Neuronal stem cell (in vitro differentiated cells): Measurements from ENCODE around the gene LSAMP.

Experiments
- DNase-seq: peaks from one replicate; pipeline ENCODE4 v3.0.0-alpha.2; 2013; ENCODE audit warnings: low spot score
- H2AFZ ChIP-seq: one replicate; pipeline ENCODE4 v1.6.1; 2013; ENCODE audit warnings: mild to moderate bottlenecking, low read length, inconsistent platforms
- H2AK5ac ChIP-seq: 2 replicates; pipeline ENCODE4 v1.6.1; 2013; ENCODE audit warnings: low read depth, mild to moderate bottlenecking, inconsistent platforms, low read length, moderate library complexity, mixed read lengths
- H2BK120ac ChIP-seq: 2 replicates; pipeline ENCODE4 v1.6.1; 2013; ENCODE audit warnings: low read depth, mild to moderate bottlenecking, inconsistent platforms, low read length, moderate library complexity, mixed read lengths
- H2BK12ac ChIP-seq: one replicate; pipeline ENCODE4 v1.6.1; 2013; ENCODE audit warnings: low read length, inconsistent platforms
- H2BK15ac ChIP-seq: 2 replicates; pipeline ENCODE4 v1.6.1; 2013; ENCODE audit warnings: mild to moderate bottlenecking, low read length, inconsistent platforms, mixed read lengths
- H2BK5ac ChIP-seq: one replicate; pipeline ENCODE4 v1.6.1; 2013; ENCODE audit warnings: inconsistent platforms, mild to moderate bottlenecking, low read length, moderate library complexity
- H3K14ac ChIP-seq: one replicate; pipeline ENCODE4 v1.6.1; 2013; ENCODE audit warnings: low read length, inconsistent platforms
- H3K18ac ChIP-seq: 2 replicates; pipeline ENCODE4 v1.6.1; 2013; ENCODE audit warnings: low read length, inconsistent platforms
- H3K23ac ChIP-seq: 2 replicates; pipeline ENCODE4 v1.6.1; 2013; ENCODE audit warnings: low read depth, mild to moderate bottlenecking, mixed read lengths, low read length, inconsistent platforms; ENCODE audit not compliant: poor library complexity
- H3K27ac ChIP-seq: replicated peaks from 3 replicates; pipeline ENCODE4 v1.5.1; 2013; ENCODE audit warnings: low read length, inconsistent platforms
- H3K27me3 ChIP-seq, 3 experiments: 2 replicates each; pipeline ENCODE4 v1.6.1; 2013; ENCODE audit warnings: low read length in 3 of 3, mild to moderate bottlenecking in 2 of 3, inconsistent platforms in 1 of 3, low read depth in 1 of 3, mixed read lengths in 1 of 3, moderate library complexity in 1 of 3; ENCODE audit not compliant: control insufficient read depth in 3 of 3, insufficient read depth in 3 of 3
- H3K36me3 ChIP-seq, 2 donors: replicated peaks in 1 of 2; 2 replicates each; pipeline ENCODE4 v1.6.1; 2013; ENCODE audit warnings: low read length in 2 of 2; ENCODE audit not compliant: control insufficient read depth in 2 of 2, insufficient read depth in 2 of 2
- H3K4ac ChIP-seq: 2 replicates; pipeline ENCODE4 v1.6.1; 2013; ENCODE audit warnings: inconsistent platforms, mild to moderate bottlenecking, low read length, moderate library complexity
- H3K4me1 ChIP-seq, 2 donors: 1 replicate in 1 of 2; 2 replicates in 1 of 2; pipeline ENCODE4 v1.6.1; 2013; ENCODE audit warnings: low read length in 2 of 2, low read depth in 1 of 2; ENCODE audit not compliant: control insufficient read depth in 2 of 2, insufficient read depth in 1 of 2
- H3K4me2 ChIP-seq: one replicate; pipeline ENCODE4 v1.6.1; 2013; ENCODE audit warnings: mild to moderate bottlenecking, low read length, inconsistent platforms; ENCODE audit not compliant: insufficient read depth, poor library complexity, severe bottlenecking
- H3K4me3 ChIP-seq, 2 donors: 2 replicates each; pipeline ENCODE4 v1.5.1; 2013; ENCODE audit warnings: low read length in 2 of 2, mild to moderate bottlenecking in 2 of 2, inconsistent platforms in 1 of 2, moderate library complexity in 1 of 2
- H3K79me1 ChIP-seq: one replicate; pipeline ENCODE4 v1.6.1; 2013; ENCODE audit warnings: low read depth, mild to moderate bottlenecking, inconsistent platforms, low read length, moderate library complexity
- H3K9ac ChIP-seq: one replicate; pipeline ENCODE4 v1.6.1; 2013; ENCODE audit warnings: mild to moderate bottlenecking, low read depth, low read length, inconsistent platforms; ENCODE audit not compliant: poor library complexity
- H3K9me3 ChIP-seq, 2 donors: replicated peaks in 1 of 2; 2 replicates each; pipeline versions ENCODE3 to v1.6.1; 2013; ENCODE audit warnings: low read length in 2 of 2, mild to moderate bottlenecking in 2 of 2, inconsistent platforms in 1 of 2, low read depth in 1 of 2, mixed read lengths in 1 of 2, moderate library complexity in 1 of 2; ENCODE audit not compliant: control insufficient read depth in 2 of 2, insufficient read depth in 1 of 2
- H4K8ac ChIP-seq: one replicate; pipeline ENCODE4 v1.6.1; 2013; ENCODE audit warnings: low read depth, mild to moderate bottlenecking, inconsistent platforms, low read length, moderate library complexity
- H4K91ac ChIP-seq: one replicate; pipeline ENCODE4 v1.6.1; 2013; ENCODE audit warnings: low read length, low read depth, mild to moderate bottlenecking, inconsistent platforms; ENCODE audit not compliant: poor library complexity
- whole genome bisulfite sequencing, 2 donors: extraction: QIAGEN DNeasy Blood & Tissue Kit; methylation state at CpG; one replicate each; pipeline ENCODE4 v1.1.7; 2013; ENCODE audit warnings: missing lambda C conversion rate in 2 of 2, mixed read lengths in 1 of 2; ENCODE audit not compliant: insufficient read length in 2 of 2, insufficient replicate concordance in 1 of 2; ENCODE audit errors: extremely low coverage in 2 of 2; 5-methylcytosine and 5-hydroxymethylcytosine counted together

LSAMP gene

DNA sequence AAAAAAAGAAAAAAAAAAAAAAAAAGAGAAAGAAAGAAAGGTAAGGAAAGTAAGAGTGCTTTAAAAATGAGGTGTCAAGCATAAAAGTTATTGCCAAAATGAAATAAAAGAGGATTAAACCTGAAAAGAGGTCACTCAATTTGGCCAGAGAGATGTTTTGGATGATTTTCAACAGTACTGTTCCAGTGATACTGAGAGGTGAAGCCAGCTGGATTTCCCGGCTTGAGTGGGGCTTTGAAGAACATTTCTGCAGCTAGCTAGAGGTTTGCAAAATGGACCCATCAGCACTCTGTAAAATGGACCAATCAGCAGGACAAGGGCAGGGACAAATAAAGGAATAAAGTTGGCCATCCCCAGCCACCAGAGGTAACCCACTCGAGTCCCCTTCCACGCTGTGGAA is 128.5 kb downstream of the LSAMP start:
- no peaks in the 10 kb centered on the region for H3K36me3 ChIP-seq
- H2BK12ac ChIP-seq: no peak overlapping the region
- no peak overlapping the region for H2BK120ac ChIP-seq
- no peak overlapping the region for H3K4me3 ChIP-seq
- H3K27me3 ChIP-seq: no peaks in the 10 kb centered on the region
- no peak overlapping the region for H2AK5ac ChIP-seq
- H3K14ac ChIP-seq: no peak overlapping the region
- H3K23ac ChIP-seq: no peak overlapping the region
- H3K9me3 ChIP-seq: no peaks in the 10 kb centered on the region
- no peak overlapping the region for H2AFZ ChIP-seq
- no peaks in the 10 kb centered on the region for H3K79me1 ChIP-seq
- no peak overlapping the region for H4K91ac ChIP-seq
- WGBS, 2 donors: no CpG with 5 or more reads among the region's 3 CpGs
- no peak overlapping the region for H3K18ac ChIP-seq
- no peak overlapping the region for H2BK15ac ChIP-seq
- no peak for DNase-seq
- no peak overlapping the region for H3K4me2 ChIP-seq
- H2BK5ac ChIP-seq: no peak overlapping the region
- H3K27ac ChIP-seq: no peak overlapping the region
- H4K8ac ChIP-seq: no peak overlapping the region
- H3K4me1 ChIP-seq: peaks cover 0 to 1% of the 10 kb centered on the region in 2 donors
- H3K9ac ChIP-seq: no peak overlapping the region
- no peak overlapping the region for H3K4ac ChIP-seq

DNA sequence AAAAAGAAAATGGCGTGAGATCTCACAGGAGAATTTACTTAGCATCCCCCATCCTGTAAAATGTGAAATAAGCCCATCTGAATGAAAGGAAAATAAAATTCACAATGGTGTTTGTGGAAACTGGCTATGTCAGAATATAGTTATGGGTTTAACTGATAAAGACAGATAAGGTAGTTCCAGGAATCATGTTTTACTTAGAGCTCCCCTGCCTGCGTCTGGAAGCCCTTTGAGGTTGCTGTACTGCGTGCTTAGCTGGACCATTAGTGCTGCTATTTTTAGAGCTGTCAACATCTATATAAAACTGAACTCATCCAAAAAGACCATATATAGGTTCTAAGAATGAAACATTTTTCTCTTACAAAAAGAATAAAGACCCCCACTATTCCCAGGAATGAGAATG is 130.8 kb downstream of the LSAMP start:
- H4K91ac ChIP-seq: no peak overlapping the region
- H3K23ac ChIP-seq: no peak overlapping the region
- no peak overlapping the region for H2BK120ac ChIP-seq
- no peak overlapping the region for H2AFZ ChIP-seq
- H3K4me2 ChIP-seq: no peak overlapping the region
- H3K27ac ChIP-seq: no peak overlapping the region
- no peak overlapping the region for H4K8ac ChIP-seq
- H2BK12ac ChIP-seq: no peak overlapping the region
- H3K4me1 ChIP-seq: peaks cover 0 to 1% of the 10 kb centered on the region in 2 donors
- H3K14ac ChIP-seq: no peak overlapping the region
- WGBS, 2 donors: no CpG with 5 or more reads among the region's 3 CpGs
- no peak overlapping the region for H3K4ac ChIP-seq
- no peak overlapping the region for H2BK5ac ChIP-seq
- no peak overlapping the region for H2AK5ac ChIP-seq
- H3K18ac ChIP-seq: no peak overlapping the region
- H3K4me3 ChIP-seq: no peak overlapping the region
- H3K27me3 ChIP-seq: no peaks in the 10 kb centered on the region
- DNase-seq: no peak
- no peaks in the 10 kb centered on the region for H3K9me3 ChIP-seq
- no peak overlapping the region for H3K9ac ChIP-seq
- H3K79me1 ChIP-seq: no peaks in the 10 kb centered on the region
- H3K36me3 ChIP-seq: no peaks in the 10 kb centered on the region
- no peak overlapping the region for H2BK15ac ChIP-seq

DNA sequence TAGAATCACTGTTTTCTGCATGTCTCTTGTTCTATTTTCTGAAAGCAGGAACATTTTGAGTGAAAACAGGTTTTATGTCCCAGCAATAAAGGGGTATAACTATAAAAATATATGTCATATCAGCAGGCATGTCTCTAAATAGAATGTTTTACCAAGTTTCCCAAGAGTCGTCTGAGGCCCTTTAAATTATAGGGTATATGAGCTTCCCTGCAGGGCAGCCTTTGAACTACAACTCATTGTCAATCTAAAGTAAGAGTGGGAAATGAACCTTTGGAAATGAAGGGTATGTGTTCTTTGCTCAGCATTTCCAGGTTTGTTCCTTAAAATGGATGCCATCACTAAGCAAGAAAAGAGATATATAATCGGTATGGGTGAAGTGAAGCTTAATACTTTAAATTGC is 138.6 kb downstream of the LSAMP start:
- Histone ChIP-seq H2AK5ac (no peak overlapping the region), H3K9ac (no peak overlapping the region), H2BK15ac (no peak overlapping the region), H3K4me2 (no peak overlapping the region), H2BK120ac (no peak overlapping the region), H3K4ac (no peak overlapping the region), H3K36me3 (no peaks in the 10 kb centered on the region), H3K9me3 (no peaks in the 10 kb centered on the region), H3K14ac (no peak overlapping the region), H3K4me3 (no peak overlapping the region), H3K27me3 (no peaks in the 10 kb centered on the region), H3K18ac (no peak overlapping the region), H2AFZ (no peak overlapping the region), H4K91ac (no peak overlapping the region), H2BK5ac (no peak overlapping the region), H3K79me1 (no peaks in the 10 kb centered on the region), H3K4me1 (no peaks in the 10 kb centered on the region), H2BK12ac (no peak overlapping the region), H3K23ac (no peak overlapping the region), H4K8ac (no peak overlapping the region), H3K27ac (no peak overlapping the region)
- no CpG with 5 or more reads among the region's 2 CpGs for WGBS, 2 donors
- no peak for DNase-seq

DNA sequence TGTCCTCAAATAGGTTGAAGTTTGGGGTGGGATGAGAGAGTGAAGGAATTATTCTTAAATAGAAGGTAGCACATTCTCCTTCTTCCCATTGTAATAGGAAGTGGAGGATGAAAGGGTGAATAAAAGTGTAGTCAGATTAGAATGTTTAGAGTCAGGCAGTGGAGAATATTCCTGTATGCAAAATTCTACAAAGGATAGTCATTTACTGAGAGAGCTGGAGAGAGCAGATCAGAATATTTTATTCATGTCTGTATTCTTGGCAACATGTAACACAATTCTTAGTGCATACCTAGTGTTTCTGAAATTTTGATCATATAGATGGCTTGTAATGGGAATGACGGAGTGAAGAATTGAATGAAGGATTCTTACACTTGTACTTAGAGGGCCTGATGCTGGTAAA is 139.1 kb downstream of the LSAMP start:
- H2AK5ac ChIP-seq: no peak overlapping the region
- no peak overlapping the region for H3K9ac ChIP-seq
- no peak for DNase-seq

More for the DNA sequence above, 139.1 kb downstream of the LSAMP start:
- H3K23ac ChIP-seq: no peak overlapping the region
- no CpG with 5 or more reads among the region's 1 CpG for WGBS, 2 donors
- no peak overlapping the region for H2AFZ ChIP-seq
- no peak overlapping the region for H2BK15ac ChIP-seq
- no peak overlapping the region for H2BK5ac ChIP-seq
- no peak overlapping the region for H3K4ac ChIP-seq
- no peak overlapping the region for H3K14ac ChIP-seq
- no peak overlapping the region for H3K4me3 ChIP-seq
- H3K9me3 ChIP-seq: no peaks in the 10 kb centered on the region
- no peak overlapping the region for H3K18ac ChIP-seq
- H2BK12ac ChIP-seq: no peak overlapping the region
- no peaks in the 10 kb centered on the region for H3K79me1 ChIP-seq
- H3K27ac ChIP-seq: no peak overlapping the region
- H2BK120ac ChIP-seq: no peak overlapping the region
- no peak overlapping the region for H4K8ac ChIP-seq
- no peaks in the 10 kb centered on the region for H3K4me1 ChIP-seq
- H4K91ac ChIP-seq: no peak overlapping the region
- H3K4me2 ChIP-seq: no peak overlapping the region
- H3K27me3 ChIP-seq: no peaks in the 10 kb centered on the region
- H3K36me3 ChIP-seq: no peaks in the 10 kb centered on the region
